HG02642 (cell line): Measurements from ENCODE around the gene NFIB.

Experiments used
- ATAC-seq: cut with Tn5 transposase; IDR thresholded peaks from one replicate; pipeline ENCODE4 v1.9.1; 2021; ENCODE audit warnings: mild to moderate bottlenecking; ENCODE audit not compliant: unreplicated experiment, poor library complexity

NFIB gene

DNA sequence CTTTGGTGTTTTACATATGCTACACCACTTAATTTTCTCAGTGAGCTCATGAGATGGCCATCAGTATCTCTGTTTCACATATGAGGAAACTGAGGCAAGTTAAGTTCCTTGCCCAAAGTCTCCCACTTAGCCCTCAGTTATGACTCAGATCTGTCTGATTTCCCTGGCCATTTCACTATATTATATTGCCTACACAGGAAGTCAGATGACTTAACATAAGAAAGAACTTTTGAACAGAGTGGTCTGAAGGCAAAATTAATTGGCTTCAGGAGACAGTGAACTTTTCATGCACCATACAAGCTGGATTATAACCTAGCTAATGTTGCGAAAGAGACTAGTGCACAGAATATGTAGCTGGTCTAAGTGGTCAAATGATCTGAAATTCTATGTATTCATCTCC lies 221.6 kb downstream of the NFIB start:
- no peak for ATAC-seq

DNA sequence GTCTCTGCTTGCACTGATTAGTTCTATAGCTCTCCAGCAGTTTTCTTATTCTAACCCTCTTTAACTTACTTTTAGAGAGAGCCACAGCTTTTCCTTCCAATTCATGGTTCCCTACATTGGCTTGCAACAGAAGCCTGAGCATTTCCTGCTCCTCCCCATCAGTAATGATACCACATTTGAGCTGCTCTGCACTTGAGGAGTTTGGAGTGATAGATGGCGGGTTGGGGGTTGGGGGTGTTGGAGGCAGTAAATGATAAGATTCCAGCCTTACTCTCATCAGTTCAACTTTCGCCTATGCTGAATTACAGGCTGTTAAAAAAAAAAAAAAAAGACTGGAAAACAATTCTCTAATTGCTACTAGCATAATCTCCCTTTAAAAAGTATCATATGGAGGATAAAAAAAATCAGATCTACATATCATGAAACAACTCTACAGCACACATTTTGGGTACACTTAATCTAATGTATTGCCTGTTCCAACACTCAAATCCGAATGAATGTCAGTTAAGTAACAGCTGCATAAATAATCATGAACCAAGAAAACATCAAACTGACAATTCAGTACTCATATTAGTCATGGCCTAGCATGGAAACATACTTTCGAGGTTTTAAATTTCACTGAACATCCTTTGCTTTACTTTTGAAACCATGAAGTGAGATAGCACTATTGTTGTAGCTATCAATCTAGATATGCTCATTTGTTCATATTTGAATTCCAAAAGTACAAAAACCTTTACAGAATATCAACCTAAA lies 224.7 kb downstream of the NFIB start:
- no peak for ATAC-seq

DNA sequence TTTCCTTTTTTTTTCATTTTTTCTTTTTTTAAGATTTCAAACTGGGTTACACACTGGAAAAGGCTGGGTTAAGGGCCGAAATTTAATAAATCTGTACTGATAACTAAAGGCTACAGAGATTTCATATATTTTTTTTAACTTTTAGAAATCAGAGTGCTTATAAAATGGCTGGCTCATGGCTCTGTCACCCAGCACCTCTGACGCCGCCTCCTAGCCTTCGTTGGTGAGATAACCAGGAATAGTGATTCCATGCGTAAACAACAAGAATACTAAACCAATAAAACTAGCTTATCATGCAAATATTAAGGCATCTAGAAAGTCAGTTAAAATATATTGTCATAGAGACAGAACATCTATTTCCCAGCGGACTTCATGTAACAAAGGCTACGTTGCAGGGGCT lies 226.4 kb downstream of the NFIB start:
- ATAC-seq, result no peak

DNA sequence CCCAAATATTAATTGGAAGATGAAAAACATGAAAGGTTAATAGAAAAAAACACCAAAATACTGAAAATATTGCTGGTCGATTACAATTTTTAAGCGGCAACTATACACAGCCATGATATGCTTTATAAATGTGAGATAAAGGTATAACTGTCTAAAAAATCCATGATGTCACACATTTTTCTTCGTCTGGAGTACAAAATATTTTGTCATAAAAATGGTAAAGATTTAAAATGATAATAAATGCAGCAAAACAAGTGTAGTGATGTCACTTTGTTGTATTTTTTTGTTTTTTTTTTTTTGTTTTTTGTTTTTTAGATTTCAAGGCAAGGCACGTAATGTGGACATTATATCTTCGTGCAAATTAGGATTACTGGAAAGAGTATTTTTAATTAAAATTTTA lies 227.4 kb downstream of the NFIB start:
- no peak for ATAC-seq

DNA sequence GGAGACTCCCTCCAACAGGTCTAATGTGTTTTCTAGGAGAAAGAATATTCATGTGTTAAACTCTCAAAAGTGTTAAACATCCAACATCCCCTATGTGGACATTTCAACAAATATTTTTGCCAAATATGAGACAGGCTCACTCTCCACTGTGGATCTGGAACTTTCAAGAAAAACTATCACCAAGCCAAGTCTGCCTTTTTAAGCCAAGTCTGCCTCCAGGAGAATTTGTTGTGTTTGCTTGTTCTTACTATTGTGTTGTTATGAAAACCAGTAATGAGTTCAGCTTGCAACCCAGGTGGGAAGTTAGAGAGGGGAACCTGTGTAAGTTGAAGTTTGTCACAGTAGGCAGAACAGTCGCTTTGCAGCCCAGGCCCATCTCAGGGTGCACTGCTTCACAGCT lies 228.1 kb downstream of the NFIB start:
- ATAC-seq, result no peak

DNA sequence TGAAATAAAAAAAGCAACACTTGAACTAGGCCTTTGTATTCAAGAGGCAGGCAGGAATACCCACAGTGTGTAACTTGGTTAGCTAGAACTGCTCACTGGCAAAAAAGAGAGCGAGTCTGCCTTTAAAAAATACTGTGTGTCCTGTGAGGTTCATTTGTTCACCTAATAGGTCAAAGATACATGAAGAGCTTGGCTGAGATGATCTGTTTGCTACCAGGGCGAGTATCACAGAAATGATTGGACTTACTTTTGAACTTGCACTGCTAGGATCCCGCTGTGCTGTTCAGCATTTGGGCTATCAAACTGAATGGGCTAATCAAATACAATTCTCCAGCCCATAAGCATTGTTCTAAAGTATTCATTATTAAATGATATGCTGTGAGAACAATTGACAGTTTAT lies 229.1 kb downstream of the NFIB start:
- no peak for ATAC-seq

DNA sequence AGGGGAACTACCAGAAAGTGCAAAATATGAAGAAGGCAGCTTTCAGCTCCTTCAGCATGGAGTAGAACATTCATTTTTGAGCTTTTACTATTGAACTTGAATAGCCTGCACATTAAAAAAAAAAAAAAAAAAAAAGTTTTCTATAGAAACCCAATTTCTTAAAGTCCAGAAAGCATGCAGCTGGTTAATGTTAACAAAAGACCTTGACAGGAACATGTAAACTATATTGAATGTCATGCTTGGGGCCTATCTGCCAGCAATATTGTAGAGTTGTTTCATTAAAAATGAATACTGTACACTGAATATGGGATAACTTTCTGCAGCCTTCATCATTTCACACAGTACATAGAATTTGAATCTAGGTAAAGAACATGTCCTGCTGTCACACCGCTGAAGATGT lies 230.6 kb downstream of the NFIB start:
- ATAC-seq, result no peak

DNA sequence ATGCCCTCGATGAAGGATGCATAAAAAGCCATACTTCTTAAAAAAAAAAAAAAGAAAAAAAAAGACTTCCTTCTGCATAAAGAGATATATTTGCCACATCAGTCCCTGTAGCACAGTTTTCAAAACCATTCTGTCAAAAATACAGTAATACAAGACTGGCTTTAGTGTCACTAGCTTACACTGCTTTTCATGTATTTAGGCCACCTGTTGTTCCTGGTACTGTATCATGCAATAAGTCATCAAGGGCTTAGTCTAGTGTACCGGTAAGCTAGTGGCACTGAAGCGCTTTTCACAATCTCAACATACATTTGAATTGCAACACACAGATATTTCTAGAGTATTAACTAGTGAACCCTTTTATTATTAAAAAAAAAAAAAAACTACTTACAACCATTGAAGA lies 231.2 kb downstream of the NFIB start:
- no peak for ATAC-seq

DNA sequence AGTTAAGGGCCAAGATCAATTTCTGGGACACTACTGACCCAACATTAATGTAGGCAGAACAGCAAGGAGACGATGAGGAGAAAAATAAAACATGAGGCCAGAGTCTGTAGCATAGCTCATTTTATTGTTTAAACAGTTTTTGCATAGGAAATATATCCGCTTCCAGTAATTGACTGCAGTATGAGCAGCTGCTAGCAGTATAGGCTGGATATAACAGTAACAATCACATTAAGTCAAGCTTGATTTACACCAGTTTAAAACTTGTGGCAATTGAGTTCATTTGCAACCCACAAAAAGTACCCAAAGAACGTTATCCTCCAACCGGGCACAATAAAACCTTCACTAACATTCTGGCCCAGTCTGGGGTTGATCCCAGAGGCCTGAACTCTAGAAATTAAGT lies 232.2 kb downstream of the NFIB start:
- no peak for ATAC-seq

DNA sequence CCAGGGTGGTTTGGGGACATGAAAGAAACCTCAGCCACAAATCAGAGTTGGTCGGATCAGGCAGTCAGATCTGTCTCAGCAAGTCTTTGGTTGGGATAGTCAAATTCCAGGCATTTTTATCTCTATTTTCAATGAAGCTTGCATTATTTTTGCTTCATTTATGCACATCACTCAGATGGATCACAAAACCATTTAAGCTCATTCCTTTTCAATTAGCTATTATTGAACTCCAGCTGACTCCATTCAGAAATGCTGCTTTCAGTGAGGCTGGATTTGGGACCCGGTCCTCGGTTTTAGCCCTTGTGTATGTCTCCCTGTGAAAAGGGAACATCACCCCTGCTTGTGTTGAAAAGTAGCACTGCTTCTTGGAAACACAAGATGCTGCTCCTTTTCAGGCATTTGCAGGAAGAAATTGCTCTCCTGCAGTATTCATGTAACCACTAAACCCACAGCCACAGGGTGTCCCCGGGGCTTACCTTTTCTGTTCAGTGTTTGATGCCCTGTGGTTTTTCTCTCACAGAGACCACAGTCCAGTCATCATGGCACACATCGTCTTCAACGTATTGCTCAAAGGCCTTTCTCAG lies 232.9 kb downstream of the NFIB start:
- ATAC-seq, result peak; percentile 42

DNA sequence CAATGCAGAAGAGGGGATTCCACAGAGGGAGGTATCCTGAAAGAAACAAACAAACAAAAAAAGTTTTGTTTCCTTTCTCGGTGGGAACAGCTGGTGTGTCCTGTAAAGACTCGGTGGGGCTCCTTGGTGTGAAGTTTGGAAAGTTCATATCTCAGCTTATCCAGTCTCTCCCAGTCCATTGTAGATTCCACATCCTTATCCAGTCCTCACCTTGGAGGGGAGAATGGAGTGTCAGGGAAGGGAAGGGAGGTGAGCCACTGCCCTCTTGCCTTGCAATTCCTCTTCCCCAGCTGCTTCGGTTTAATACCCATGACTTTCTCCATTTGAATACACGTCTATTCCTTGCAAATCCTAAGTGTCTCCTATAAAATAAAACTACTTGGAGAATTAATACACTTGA lies 234.5 kb downstream of the NFIB start:
- ATAC-seq, result no peak

DNA sequence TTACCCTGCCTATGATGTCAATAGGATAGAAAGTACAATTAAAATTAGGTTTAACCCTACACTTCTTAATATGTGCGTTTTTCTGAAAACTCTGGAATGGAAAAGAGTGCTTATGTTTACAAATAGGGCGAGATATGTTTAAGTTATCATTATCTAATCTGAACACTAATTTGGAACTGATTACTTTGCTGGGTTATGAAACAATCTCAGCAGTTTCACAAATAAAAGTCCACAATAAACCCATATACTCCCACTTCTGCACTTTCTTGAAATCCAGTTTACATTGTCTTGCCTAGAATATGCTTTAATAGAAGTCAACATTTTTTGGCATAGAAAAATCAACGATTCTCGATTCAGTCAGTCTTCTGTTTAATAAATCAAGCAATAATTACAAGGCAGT lies 236.3 kb downstream of the NFIB start:
- no peak for ATAC-seq

DNA sequence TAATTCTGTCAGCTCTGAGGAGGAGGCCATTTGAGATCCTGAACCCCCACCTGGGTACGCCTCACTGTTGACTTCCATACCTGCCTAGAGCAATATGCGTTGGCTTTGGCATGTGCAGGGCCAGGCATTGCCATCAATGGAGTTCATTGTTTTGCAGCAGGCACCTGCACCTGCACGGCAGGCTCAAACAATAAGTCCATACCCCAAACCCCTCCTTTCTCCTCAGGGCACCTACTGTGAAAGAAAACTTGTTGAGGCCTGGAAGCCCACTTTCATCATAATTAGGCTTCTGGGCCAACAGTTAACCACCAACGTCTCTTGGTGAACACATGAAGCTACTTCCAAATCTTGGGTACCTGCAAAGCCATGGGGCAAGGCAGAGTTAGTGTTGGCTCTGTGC lies 238.7 kb downstream of the NFIB start:
- no peak for ATAC-seq

DNA sequence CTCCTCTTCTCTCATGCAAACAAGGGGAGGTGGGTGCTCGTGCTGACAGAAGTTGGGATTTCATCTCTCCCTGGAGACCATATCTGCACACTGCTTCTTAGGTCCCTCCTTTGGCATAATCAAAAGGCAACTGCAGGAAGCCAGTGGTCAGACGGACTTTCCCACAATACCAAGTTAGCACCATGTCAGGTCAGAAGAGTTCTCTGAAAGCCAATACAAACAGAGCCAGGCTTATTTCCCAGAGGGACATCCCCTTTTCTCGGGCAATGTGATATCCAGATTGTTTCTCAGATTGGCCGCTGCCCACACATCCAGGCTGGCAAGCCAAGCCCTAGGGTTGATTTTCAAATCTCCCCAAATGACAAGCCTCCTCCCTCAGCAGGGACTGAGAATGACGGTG lies 241.1 kb downstream of the NFIB start:
- no peak for ATAC-seq

DNA sequence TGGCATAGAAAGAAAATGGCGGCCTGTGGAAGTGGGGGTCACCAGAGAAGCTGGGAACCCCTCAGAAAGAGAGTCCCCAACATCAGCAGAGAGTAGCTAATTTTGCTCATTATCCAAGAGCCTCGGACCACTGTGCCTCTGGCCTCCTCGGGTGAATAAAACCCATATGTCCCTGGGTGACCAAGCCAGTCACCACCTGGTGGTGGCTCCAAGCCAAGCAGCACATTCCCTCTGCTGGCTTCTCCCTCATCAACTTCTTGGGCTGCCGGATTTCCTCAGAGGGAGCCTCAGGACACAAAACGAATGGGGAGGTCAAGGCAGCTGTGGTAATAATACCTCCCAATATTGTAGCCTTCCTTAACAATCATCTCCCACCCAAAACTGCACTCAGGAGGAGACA lies 242.5 kb downstream of the NFIB start:
- no peak for ATAC-seq

DNA sequence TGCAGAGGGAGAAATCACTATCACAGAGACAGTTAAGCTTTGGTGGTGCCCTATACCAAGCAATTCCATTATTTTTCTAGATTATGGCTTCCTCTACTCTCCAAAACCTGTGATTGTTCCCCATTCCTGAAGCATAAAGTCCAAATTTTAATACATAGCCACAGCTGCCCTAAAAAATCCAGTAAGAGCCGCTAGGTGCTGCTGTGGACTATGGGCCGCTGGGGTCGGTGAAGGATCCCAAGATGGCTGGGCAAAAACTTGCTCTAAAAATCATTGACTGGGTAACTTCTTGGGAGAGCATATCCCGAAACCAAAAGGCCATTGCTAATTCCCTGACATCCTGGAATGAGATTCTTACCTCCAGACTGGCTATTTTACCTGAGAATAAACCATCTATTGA lies 245.3 kb downstream of the NFIB start:
- no peak for ATAC-seq

DNA sequence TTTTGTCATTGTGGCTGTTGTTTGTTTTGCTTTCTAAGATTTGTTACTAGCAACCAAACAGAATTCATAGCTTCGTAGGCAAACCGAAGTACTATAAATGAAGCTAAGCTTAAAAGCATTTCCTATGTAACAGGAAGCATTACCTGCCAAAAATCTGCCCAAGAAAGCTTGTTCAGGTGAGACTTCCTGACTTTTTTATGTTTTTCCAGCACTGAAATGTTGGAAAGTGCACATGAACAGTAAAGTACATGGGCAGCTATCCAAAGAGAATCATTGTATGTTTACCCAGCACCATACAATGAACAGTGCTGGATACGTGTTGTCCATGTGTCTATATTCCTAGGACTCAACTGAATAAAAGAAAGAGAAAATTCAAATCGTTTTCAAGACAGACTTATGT lies 247.1 kb downstream of the NFIB start:
- ATAC-seq, result no peak

DNA sequence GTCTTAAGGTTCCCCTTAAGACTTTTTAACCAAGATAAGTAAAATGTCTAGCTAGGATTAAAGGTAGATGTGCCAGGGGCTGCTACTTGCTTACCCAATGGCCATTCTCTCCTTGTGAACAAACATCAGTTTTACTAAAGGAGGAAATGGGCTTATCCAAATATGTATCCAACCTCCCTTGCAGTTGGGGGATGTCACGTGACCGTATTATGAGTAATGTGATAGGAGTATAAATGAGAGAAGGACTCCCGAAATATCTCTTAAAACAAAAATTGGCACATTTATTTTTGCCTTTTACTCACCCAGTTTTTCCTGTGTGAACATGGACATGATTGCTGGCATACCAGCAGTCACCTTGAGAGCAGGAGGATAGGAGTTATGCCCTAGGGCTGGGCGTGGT lies 247.9 kb downstream of the NFIB start:
- no peak for ATAC-seq

DNA sequence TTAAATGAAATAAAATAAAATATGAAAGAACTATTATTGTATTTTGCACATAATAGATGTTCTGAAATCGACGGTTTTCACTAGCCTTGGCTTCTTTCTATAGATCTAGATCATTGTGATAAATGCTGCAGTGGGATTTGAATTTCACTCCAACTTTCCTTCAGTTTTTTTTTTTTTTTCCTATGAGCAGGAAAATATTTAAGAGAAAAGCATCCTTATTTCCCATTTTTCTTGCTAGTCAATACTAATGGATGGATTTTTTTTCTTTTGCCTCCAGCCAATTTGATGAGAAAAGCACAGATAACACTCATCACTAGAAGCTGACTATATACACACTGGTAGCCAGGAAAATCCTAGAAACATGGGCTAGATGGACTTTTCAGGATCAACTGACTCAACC lies 249.0 kb downstream of the NFIB start:
- no peak for ATAC-seq

DNA sequence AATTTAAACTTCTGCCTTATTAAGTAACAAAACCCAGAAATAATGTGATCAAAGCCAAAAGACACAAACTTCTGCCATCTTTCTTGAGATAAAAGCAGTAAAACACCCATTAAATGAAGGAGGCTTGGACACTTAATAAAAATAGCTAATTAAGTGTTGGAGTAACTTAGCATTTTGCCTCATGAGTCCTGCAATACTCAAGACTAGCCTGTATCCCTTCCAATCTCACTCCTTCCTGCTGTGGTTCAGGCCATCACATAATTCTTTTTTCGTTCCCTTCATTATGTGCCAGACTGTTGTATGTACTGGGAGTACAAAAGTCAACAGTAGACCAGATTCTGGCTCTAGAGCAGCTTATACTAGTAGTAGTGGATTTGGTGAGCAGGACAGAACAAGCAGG lies 250.2 kb downstream of the NFIB start:
- no peak for ATAC-seq

DNA sequence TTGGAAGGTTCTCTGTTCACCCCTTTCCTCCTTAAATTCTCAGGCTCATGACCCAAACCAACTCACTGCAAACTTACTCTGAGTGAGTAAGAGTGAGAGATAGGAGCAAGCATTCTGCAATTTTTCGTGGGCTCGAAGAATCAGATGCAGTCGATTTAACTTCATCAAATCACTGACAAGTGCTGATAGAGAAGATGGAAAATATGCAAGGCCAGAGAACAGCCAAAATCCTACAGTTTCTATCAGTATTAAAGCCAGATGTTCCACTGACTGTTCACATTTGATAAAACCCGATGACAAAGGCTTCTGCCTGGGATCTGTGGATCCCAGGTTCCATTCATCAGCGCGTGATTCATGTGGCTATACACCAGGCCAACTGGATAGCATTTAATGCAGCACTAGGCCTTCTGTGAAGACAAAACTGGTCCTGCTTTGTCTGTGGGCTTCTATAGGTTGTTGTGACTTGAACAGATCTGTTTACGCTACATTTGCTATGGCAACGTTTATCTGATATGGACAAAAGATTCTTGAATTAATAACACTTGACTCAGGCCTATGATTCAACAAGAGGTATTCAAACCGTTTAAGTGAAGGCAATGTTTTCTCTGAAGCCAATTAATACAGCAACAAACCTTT lies 251.2 kb downstream of the NFIB start:
- no peak for ATAC-seq
